COLO668 (cell line): ENCODE data around the gene CLEC7A.

Experiments used
- DNase-seq: peaks from one replicate; lab custom pipeline; 2025; ENCODE audit not compliant: unreplicated experiment; lab: John Stamatoyannopoulos, UW

CLEC7A gene

GRCh38 chr12:10142976-10143589, 13.1 kb upstream of the CLEC7A start:
- no peak for DNase-seq

- DNase-seq = peak; percentile 2
Observed at GRCh38 chr12:10140001-10140400, 10.0 kb upstream of the CLEC7A start.

GRCh38 chr12:10136637-10137205, 6.7 kb upstream of the CLEC7A start:
- DNase-seq = peak; percentile 33

- DNase-seq = no peak
Observed at GRCh38 chr12:10135126-10135525, 5.1 kb upstream of the CLEC7A start.

GRCh38 chr12:10132850-10133370, 2.9 kb upstream of the CLEC7A start:
- DNase-seq = no peak

DNA sequence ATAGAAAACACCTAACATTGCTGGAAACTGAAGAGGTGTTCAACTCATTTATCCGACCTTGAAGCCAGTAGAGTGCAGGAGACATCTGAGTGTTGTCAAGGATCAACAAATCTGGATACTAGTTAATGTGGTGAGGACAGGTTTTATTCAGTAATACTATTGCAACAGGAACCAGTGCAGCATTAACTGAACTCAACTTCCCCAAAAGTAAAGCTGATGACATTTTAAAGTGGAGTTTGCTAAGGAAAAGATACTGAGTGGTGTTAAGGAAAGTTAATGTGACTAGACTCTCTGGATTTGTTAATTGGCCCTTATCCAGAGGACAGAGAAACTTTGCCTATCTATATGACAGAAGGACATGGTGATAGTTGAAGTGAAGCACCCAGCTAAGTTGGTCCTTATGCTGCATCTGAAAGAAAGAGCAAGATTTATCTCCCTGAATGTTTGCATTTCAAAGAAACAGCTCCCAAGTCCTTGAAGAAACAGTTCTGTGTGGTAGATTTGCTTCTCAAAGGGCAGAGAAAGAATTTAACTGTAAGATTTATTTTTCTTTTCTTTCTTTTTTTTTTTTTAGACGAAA, 1.2 kb upstream of the CLEC7A start:
- DNase-seq = no peak

DNA sequence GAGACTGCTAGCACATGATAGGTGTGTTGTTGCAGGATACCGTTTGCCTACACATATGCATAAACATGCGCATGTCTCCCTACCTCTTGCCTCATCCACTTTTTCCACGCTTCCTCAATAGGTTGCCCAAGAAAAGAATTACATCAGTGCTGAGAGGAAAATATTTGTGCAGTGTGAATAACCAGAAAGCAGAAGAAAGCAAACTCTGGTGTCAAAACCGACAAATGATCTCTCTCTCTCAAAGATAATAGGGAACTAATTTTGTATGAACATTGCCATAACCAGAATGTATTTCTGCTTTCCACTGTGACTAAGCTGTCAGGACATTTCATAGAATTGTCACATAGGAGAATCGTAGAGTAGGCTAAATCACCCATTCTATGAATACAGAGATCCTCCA, 1.3 kb downstream of the CLEC7A start:
- DNase-seq = no peak

DNA sequence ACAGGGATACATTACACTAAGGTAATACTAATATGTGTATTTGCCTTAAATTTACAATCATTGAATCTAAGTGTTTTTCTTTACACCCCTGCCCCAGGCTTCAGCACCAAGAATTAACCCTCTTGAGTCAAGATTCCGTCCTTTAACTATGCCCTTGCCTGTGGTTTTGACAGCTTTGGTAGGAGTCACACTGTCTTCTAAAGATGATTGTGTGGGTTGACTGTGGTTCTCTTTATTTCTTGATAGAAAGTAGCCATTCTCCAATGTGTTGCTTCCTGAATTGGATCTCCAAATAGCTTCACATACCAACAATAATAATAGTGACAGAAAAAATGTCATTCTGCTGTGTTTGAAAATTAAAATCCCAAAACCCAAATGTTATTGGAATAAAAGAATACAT, 3.6 kb downstream of the CLEC7A start:
- DNase-seq = no peak

GRCh38 chr12:10122689-10123088, 7.3 kb downstream of the CLEC7A start:
- DNase-seq = no peak

GRCh38 chr12:10121278-10121677, 8.7 kb downstream of the CLEC7A start:
- DNase-seq = no peak

DNA sequence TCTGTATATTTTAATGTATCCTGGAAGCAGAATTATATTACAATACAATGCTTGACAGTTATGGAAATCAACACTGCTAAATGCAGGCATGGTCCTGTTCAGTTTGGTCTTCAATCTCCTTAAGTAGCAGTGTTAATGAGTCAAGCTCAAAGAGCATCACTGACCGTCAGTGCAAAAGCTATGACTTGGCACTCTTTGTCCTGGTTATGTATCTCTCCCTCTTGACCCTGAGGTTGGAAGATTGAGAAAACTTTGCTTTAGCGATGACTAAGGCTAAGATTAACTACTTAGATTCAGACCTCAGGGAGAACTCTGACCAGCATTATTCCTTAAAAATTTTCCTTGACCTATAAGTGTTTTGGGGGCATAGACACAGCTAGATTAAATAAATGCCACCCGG, 10.9 kb downstream of the CLEC7A start:
- DNase-seq = no peak

GRCh38 chr12:10115890-10116289, 14.1 kb downstream of the CLEC7A start:
- no peak for DNase-seq

DNA sequence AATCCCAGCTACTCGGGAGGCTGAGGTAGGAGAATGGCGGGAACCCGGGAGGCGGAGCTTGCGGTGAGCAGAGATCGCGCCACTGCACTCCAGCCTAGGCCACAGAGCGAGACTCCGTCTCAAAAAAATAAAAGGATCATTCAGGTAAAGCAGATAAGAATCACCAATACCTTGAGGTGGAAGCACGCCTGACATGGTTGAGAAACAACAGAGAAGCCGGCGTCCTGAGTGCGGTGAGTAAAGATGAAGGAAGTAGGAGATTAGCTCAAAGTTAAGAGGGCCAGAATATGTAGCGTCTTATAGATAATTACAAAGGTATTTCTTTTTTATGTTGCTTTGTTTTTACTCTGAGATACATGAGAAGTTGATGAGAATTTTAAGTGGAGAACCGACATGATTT, 14.7 kb downstream of the CLEC7A start:
- no peak for DNase-seq

GRCh38 chr12:10113920-10114319, 16.1 kb downstream of the CLEC7A start:
- no peak for DNase-seq

DNA sequence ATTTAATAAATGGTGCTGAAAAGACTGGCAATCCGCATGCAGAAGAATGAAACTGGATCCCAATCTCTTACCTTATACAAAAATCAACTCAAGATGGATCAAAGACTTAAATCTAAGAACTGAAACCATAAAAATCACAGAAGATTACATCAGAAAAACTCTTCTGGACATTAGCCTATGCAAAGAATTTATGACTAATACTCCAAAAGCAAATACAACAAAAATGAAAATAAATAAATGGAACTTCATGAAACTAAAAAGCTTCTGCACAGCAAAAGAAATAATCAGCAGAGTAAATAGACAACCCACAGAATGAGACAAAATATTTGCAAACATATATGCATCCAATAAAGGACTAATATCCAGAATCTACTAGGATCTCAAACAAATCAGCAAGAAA, 16.9 kb downstream of the CLEC7A start:
- no peak for DNase-seq

DNA sequence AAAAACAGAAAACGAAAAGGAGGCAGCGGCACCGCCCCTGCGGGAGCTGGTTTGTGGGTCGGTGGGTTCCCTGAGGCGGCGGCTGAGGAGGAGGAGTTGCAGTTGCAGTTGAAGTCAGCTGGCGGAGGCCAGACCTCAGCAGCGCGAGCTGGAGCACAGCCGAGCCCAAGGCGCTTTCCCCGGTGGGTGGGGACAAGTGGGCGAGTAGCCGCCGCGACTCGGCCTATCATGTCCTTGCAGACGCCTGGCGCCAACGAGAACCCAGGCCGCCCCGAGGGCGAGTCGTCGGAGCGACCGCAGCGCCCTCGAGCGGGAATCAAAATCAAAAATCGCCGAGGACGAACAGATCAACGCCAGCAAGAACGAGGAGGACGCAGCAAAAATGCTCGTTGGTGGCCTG, 18.5 kb downstream of the CLEC7A start:
- no peak for DNase-seq

GRCh38 chr12:10110256-10110844, 19.6 kb downstream of the CLEC7A start:
- no peak for DNase-seq

- DNase-seq = no peak
Observed at GRCh38 chr12:10102322-10102721, 27.7 kb downstream of the CLEC7A start.

GRCh38 chr12:10101648-10102220, 28.3 kb downstream of the CLEC7A start:
- DNase-seq = no peak

- no peak for DNase-seq
Observed at GRCh38 chr12:10101042-10101579, 28.9 kb downstream of the CLEC7A start.

- no peak for DNase-seq
Observed at GRCh38 chr12:10098791-10099190, 31.2 kb downstream of the CLEC7A start, which contains the start of gene CLEC1A. TSS of gene CLEC1A (minus strand) at chr12:10098985. CDS start at chr12:10098922, 63 bp downstream.
